Fibroblast of upper back skin (primary cell): Measurements from ENCODE around the gene TFB1M.

Experiments used
- DNase-seq: peaks from one replicate; pipeline ENCODE4 v3.0.0-alpha.2; 2013

TFB1M gene

GRCh38 chr6:155292711-155293110 is 21.6 kb downstream of the TFB1M start:
- no peak for DNase-seq

GRCh38 chr6:155291291-155291690 is 23.0 kb downstream of the TFB1M start:
- DNase-seq: no peak

- DNase-seq: no peak
Observed at GRCh38 chr6:155290491-155290890, 23.8 kb downstream of the TFB1M start.

- no peak for DNase-seq
Observed at GRCh38 chr6:155287762-155288161, 26.5 kb downstream of the TFB1M start.

GRCh38 chr6:155284775-155285174 is 29.5 kb downstream of the TFB1M start:
- DNase-seq: no peak

- DNase-seq: no peak
Observed at GRCh38 chr6:155278319-155279049, 35.8 kb downstream of the TFB1M start.

GRCh38 chr6:155276638-155277037 is 37.6 kb downstream of the TFB1M start:
- no peak for DNase-seq

- DNase-seq: no peak
Observed at GRCh38 chr6:155275808-155276480, 38.3 kb downstream of the TFB1M start.

GRCh38 chr6:155274533-155274932 is 39.8 kb downstream of the TFB1M start:
- DNase-seq: no peak

- peak; percentile 92 for DNase-seq
Observed at GRCh38 chr6:155274106-155274505, 40.2 kb downstream of the TFB1M start.

- DNase-seq: peak; percentile 99
Observed at GRCh38 chr6:155273431-155273830, 40.9 kb downstream of the TFB1M start.

- peak; percentile 47 for DNase-seq
Observed at GRCh38 chr6:155272353-155273232, 41.7 kb downstream of the TFB1M start.

- no peak for DNase-seq
Observed at GRCh38 chr6:155271145-155271544, 43.1 kb downstream of the TFB1M start.

- DNase-seq: no peak
Observed at GRCh38 chr6:155270561-155271091, 43.7 kb downstream of the TFB1M start.

- DNase-seq: no peak
Observed at GRCh38 chr6:155269765-155270164, 44.5 kb downstream of the TFB1M start.

GRCh38 chr6:155268088-155268867 is 46.0 kb downstream of the TFB1M start:
- DNase-seq: peak; percentile 61

- no peak for DNase-seq
Observed at GRCh38 chr6:155267411-155267810, 46.9 kb downstream of the TFB1M start.

- no peak for DNase-seq
Observed at GRCh38 chr6:155265843-155266535, 48.3 kb downstream of the TFB1M start.

- DNase-seq: peak; percentile 18
Observed at GRCh38 chr6:155264693-155265320, 49.5 kb downstream of the TFB1M start.

GRCh38 chr6:155263373-155264063 is 50.8 kb downstream of the TFB1M start, which contains the start of gene CLDN20:
Gene CLDN20, plus strand, starts transcription at chr6:155264013. Its CDS starts 11,707 bp downstream, at chr6:155275720.
- no peak for DNase-seq
